ENCODE measurements around the gene SPRED1. TPM values are rescaled to one million over a fixed set of nuclear protein-coding genes. Genes with fewer than 3 reads are reported as not detected.

SPRED1 gene
- total and polyA plus RNA-seq, 2 donors from 2014 or later: 4.6 to 36.2 TPM

DNA sequence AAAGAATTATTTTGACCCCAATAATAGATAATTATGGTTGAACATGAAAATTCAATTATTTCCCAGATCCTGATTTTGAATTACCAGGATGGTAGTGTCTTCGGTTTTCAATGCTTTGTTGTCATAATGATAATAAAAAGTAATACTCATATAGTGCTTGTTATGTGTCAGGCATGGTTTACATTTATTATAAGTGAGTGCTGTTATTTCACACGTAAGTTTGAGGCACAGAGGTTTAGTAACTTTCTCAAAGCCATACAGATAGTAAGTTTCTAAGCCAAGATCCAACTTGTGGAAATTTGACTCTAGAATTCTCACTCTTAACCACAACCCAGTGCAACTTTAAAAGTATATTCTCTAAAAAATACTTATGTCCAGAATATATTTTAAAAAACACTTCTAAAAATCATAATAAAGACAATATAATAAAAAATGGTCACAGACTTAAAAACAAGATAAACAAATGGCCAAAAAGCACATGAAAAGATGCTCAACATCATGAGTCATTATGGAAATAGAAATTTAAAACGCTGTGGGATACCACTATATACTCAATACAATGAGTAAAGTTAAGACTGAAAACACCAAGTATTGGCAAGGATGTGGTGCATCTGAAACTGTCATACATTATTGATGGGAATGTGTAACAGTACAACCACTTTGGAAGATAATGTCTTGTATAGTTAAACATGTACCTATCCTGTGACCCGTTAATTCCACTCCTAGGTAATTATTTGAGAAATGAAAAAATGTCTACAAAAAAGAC lies 45.2 kb downstream of the SPRED1 start:
- Histone ChIP-seq H3K27ac (ENCODE audit: low read depth in 2 of 2, low read length in 2 of 2) (no peak overlapping the region), H3K4me1 (ENCODE audit: control insufficient read depth in 2 of 3, insufficient read depth in 2 of 3, low read depth in 1 of 3, low read length in 3 of 3) (no peaks in the 10 kb centered on the region), H3K36me3 (ENCODE audit: control insufficient read depth in 2 of 3, insufficient read depth in 3 of 3, low read length in 3 of 3) (no peaks in the 10 kb centered on the region), H3K9ac (ENCODE audit: low read length in 3 of 3) (no peak overlapping the region), H3K9me3 (ENCODE audit: control insufficient read depth in 2 of 3, insufficient read depth in 1 of 3, low read length in 3 of 3) (no peaks in the 10 kb centered on the region), H3K27me3 (ENCODE audit: control insufficient read depth, insufficient read depth, low read length) (no peaks in the 10 kb centered on the region), H3K4me3 (ENCODE audit: low read length in 3 of 3) (no peak overlapping the region)
- FAIRE-seq (peak; percentile 21), DNase-seq (no peak)
- intact Hi-C loops (cut with DNase I): no loop called here
- TF ChIP-seq, protein P1, sequence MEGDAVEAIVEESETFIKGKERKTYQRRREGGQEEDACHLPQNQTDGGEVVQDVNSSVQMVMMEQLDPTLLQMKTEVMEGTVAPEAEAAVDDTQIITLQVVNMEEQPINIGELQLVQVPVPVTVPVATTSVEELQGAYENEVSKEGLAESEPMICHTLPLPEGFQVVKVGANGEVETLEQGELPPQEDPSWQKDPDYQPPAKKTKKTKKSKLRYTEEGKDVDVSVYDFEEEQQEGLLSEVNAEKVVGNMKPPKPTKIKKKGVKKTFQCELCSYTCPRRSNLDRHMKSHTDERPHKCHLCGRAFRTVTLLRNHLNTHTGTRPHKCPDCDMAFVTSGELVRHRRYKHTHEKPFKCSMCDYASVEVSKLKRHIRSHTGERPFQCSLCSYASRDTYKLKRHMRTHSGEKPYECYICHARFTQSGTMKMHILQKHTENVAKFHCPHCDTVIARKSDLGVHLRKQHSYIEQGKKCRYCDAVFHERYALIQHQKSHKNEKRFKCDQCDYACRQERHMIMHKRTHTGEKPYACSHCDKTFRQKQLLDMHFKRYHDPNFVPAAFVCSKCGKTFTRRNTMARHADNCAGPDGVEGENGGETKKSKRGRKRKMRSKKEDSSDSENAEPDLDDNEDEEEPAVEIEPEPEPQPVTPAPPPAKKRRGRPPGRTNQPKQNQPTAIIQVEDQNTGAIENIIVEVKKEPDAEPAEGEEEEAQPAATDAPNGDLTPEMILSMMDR (IDR thresholded peaks at IDR 0.05; ENCODE audit: borderline replicate concordance, extremely low read depth, insufficient read depth): no peak

DNA sequence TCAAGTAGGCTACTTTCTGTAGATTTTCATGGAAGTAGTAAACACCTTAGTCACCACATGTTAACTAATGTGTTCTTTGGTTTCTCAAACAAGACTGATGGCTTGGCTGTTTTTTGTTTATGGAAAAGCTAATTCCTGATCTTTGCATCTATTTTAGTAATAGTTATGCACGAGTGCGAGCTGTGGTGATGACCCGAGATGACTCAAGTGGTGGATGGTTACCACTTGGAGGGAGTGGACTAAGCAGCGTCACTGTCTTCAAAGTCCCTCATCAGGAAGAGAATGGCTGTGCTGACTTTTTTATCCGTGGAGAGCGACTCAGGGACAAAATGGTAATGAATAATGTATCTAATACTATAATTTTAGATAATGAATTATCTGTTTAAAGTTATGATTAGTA lies 46.6 kb downstream of the SPRED1 start:
- H3K4me1 ChIP-seq (ENCODE audit: control insufficient read depth in 2 of 3, insufficient read depth in 2 of 3, low read depth in 1 of 3, low read length in 3 of 3): no peaks in the 10 kb centered on the region
- FAIRE-seq (no peak), DNase-seq (no peak)
- no peak overlapping the region for H3K4me3 ChIP-seq (ENCODE audit: low read length in 3 of 3)
- H3K36me3 ChIP-seq (ENCODE audit: control insufficient read depth in 2 of 3, insufficient read depth in 3 of 3, low read length in 3 of 3): no peaks in the 10 kb centered on the region
- H3K27ac ChIP-seq (ENCODE audit: low read depth in 2 of 2, low read length in 2 of 2): no peak overlapping the region
- H3K9ac ChIP-seq (ENCODE audit: low read length in 3 of 3): no peak overlapping the region
- H3K27me3 ChIP-seq (ENCODE audit: control insufficient read depth, insufficient read depth, low read length): no peaks in the 10 kb centered on the region
- TF ChIP-seq, protein P1 (IDR thresholded peaks at IDR 0.05; ENCODE audit: borderline replicate concordance, extremely low read depth, insufficient read depth): no peak
- intact Hi-C loops (cut with DNase I): no loop called here
- no peaks in the 10 kb centered on the region for H3K9me3 ChIP-seq (ENCODE audit: control insufficient read depth in 2 of 3, insufficient read depth in 1 of 3, low read length in 3 of 3)

DNA sequence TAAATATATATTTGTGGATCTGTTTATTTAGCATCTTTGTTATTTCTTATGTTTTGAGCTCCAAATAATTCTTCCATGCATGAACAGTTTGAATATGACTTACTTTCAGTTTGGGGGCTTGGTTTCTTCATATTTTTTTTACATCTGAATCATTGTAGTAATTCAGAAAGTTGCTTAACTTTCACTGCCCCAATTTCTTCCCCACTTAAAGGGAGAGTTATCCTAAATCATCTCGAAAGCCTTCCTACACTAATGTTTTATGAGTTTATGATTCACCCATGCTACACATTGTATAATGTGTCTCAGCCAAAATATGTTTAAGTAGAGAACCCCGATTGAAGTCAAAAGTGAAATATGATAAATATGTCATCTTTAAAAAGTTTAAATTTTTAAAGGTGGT lies 47.8 kb downstream of the SPRED1 start:
- no peaks in the 10 kb centered on the region for H3K27me3 ChIP-seq (ENCODE audit: control insufficient read depth, insufficient read depth, low read length)
- no peaks in the 10 kb centered on the region for H3K9me3 ChIP-seq (ENCODE audit: control insufficient read depth in 2 of 3, insufficient read depth in 1 of 3, low read length in 3 of 3)
- intact Hi-C loops (cut with DNase I): no loop called here
- TF ChIP-seq, protein P1 (IDR thresholded peaks at IDR 0.05; ENCODE audit: borderline replicate concordance, extremely low read depth, insufficient read depth): no peak
- H3K36me3 ChIP-seq (ENCODE audit: control insufficient read depth in 2 of 3, insufficient read depth in 3 of 3, low read length in 3 of 3): no peaks in the 10 kb centered on the region
- no peak overlapping the region for H3K27ac ChIP-seq (ENCODE audit: low read depth in 2 of 2, low read length in 2 of 2)
- H3K9ac ChIP-seq (ENCODE audit: low read length in 3 of 3): no peak overlapping the region
- H3K4me1 ChIP-seq (ENCODE audit: control insufficient read depth in 2 of 3, insufficient read depth in 2 of 3, low read depth in 1 of 3, low read length in 3 of 3): no peaks in the 10 kb centered on the region
- no peak overlapping the region for H3K4me3 ChIP-seq (ENCODE audit: low read length in 3 of 3)
- FAIRE-seq (no peak), DNase-seq (no peak)

All from kidney (tissue), 14 donors.